Activated naive CD8-positive, alpha-beta T cell treated with anti-CD3 and anti-CD28 coated beads, Interleukin-2, amount 50 U/mL, for 24 hours (primary cell): ENCODE results near the gene NUP62CL.
"Not testable (repeated sequence)": the region's sequence is repeated elsewhere in the genome, so short reads cannot be mapped to it uniquely, and the experiment has no call there.

Source experiments
- ATAC-seq: fragments of 150-1000 bp; cut with Tn5 transposase; one replicate; pipeline ENCODE4 v1.10.0; 2021
- DNase-seq: peaks from one replicate; pipeline ENCODE4 v3.0.0; 2021
- H3K27ac Mint-ChIP-seq: one replicate; pipeline ENCODE4 v1.8.0; 2021; ENCODE audit warnings: mild to moderate bottlenecking, mixed read lengths
- H3K27me3 Mint-ChIP-seq: one replicate; pipeline ENCODE4 v1.8.0; 2021; ENCODE audit warnings: mixed read lengths
- H3K36me3 Mint-ChIP-seq: one replicate; pipeline ENCODE4 v1.8.0; 2021; ENCODE audit warnings: low read depth, mixed read lengths
- H3K4me1 Mint-ChIP-seq: one replicate; pipeline ENCODE4 v1.8.0; 2021; ENCODE audit warnings: mixed read lengths
- H3K4me3 Mint-ChIP-seq: one replicate; pipeline ENCODE4 v1.8.0; 2021; ENCODE audit warnings: mild to moderate bottlenecking, moderate library complexity, mixed read lengths
- H3K9me3 Mint-ChIP-seq: one replicate; pipeline ENCODE4 v1.8.0; 2021; ENCODE audit warnings: mixed read lengths

NUP62CL gene, protein sequence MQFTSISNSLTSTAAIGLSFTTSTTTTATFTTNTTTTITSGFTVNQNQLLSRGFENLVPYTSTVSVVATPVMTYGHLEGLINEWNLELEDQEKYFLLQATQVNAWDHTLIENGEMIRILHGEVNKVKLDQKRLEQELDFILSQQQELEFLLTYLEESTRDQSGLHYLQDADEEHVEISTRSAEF

DNA sequence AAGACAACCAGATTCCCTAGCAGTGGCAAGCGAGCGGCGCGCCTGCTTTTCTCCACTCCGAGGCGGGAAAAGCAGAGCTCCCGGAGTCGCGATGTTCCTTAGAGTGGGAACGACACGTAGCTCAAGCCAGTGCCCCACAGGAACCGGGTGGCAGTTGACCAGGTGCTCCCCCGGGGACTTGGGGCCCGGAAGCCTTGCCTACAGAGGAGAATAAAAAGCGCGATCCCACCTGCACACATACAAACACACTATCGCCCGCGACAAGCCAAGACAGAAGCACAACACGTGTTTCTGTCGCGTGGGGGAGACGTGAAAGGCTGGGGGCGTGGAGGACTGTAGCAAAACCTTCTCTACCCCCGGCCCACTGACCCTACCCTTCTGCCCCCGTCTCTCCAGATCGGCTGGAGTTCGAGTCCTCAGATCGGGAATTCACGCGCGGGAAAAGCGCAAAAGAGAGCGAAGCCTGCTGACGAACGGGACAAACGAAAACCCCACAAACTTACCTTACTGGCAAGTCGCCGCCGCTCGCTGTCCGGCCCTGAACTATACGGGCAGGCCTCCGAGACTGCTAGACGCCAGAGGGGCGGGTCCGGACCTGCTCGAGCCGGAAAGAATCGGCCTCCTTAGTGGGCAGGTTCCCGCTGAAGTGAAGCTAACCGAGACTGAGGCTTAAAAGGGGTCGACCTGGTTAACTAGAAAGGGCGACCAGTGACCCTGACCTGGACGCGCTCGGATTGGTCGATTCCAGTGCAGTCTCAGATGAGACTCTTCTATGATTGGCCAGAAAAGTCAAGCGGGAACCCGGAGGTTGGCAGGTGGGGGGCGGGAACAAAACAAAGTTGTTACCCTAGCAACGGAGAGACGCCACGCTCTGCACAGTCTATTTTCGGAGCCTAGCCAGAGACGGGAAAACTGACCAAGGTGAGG is at the start of gene NUP62CL, which contains the start of gene DNAAF6:
Gene NUP62CL, minus strand, starts transcription at position 664 of the 927 bp plus-strand sequence. CDS start 31,287 bp downstream, outside the sequence.
Gene DNAAF6, plus strand, starts transcription at position 842 of the 927 bp plus-strand sequence. CDS start 6,265 bp downstream, outside the sequence.
- Mint-ChIP-seq H3K4me3 (peak within 1 kb of the TSS; percentile 83), H3K27me3 (no peaks in the 10 kb centered on the region), H3K4me1 (peaks cover 3% of the 10 kb centered on the region), H3K27ac (peak within 1 kb of the TSS; percentile 65), H3K9me3 (no peaks in the 10 kb centered on the region), H3K36me3 (no peaks in the 10 kb centered on the region)
- ATAC-seq (peak; percentile 96), DNase-seq (peak; percentile 61)

DNA sequence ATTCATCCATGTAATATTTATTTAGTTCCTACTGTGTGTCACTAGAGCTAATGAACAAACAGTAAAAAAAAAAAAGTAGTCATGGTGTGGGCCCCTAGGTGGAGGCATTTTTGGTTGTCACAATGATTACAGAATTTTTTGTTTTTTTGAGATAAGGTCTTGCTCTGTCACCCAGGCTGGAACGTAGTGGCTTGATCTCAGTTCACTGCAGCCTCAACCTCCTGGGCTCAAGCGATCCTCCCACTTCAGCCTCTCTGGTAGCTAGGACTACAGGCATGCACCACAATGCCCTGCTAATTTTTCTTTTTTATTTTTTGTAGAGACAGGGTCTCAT is 22.2 kb upstream of the NUP62CL start:
- H3K9me3 Mint-ChIP-seq: no peaks in the 10 kb centered on the region
- H3K36me3 Mint-ChIP-seq: no peaks in the 10 kb centered on the region
- H3K27ac Mint-ChIP-seq: no peak overlapping the region
- H3K4me1 Mint-ChIP-seq: no peaks in the 10 kb centered on the region
- ATAC-seq: no peak
- DNase-seq: no peak
- H3K4me3 Mint-ChIP-seq: no peak overlapping the region
- peaks cover 2% of the 10 kb centered on the region for H3K27me3 Mint-ChIP-seq

GRCh38 chrX:107227780-107228485 is 21.7 kb upstream of the NUP62CL start:
- Mint-ChIP-seq H3K36me3 (no peaks in the 10 kb centered on the region), H3K27ac (no peak overlapping the region), H3K4me1 (no peaks in the 10 kb centered on the region), H3K4me3 (no peak overlapping the region), H3K27me3 (peaks cover 2% of the 10 kb centered on the region), H3K9me3 (no peaks in the 10 kb centered on the region)
- ATAC-seq: no peak
- no peak for DNase-seq

DNA sequence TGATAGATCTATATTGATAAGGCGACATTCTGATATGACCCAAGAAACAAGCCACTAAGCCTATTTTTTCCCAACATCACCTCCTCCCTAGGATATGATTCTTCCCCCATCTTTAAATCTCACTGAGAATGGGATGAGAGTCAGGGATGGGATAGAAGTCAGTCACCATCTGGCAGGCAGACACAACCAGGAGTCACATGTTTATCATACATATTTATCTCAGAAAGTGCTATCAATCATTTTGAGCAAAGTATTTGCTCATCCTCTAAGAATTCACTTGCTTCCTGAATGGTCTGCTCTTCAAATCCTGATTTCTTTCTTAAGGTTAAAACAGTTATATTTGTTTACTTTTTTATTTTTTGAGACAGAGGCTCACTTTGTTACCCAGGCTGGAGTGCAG is 20.5 kb upstream of the NUP62CL start:
- H3K9me3 Mint-ChIP-seq: no peaks in the 10 kb centered on the region
- no peak for ATAC-seq
- H3K27ac Mint-ChIP-seq: no peak overlapping the region
- no peaks in the 10 kb centered on the region for H3K36me3 Mint-ChIP-seq
- peaks cover 2% of the 10 kb centered on the region for H3K27me3 Mint-ChIP-seq
- H3K4me3 Mint-ChIP-seq: no peak overlapping the region
- H3K4me1 Mint-ChIP-seq: no peaks in the 10 kb centered on the region
- DNase-seq: no peak

GRCh38 chrX:107213477-107213876 is 7.2 kb upstream of the NUP62CL start:
- peaks cover 4% of the 10 kb centered on the region for H3K27me3 Mint-ChIP-seq

DNA sequence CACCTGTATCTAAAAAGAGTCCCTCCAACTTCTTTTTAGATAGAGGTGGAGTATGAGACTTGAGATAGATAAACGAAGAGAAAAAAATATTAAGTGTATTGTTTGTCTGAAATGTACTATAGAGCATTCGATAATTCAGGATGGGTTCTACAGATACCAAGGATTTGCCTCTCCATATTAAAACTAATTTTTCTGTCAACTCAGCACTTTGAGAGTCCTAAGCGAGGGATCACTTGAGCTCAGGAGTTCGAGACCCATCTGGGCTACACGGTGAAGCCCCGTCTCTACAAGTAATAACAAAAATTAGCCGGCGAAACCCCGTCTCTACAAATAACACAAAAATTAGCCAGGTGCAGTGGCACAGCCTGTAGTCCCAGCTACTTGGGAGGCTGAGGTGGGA is 1.7 kb upstream of the NUP62CL start:
- Mint-ChIP-seq H3K4me3 (no peak overlapping the region), H3K27ac (no peak overlapping the region), H3K27me3 (peaks cover 4% of the 10 kb centered on the region), H3K9me3 (no peaks in the 10 kb centered on the region), H3K36me3 (no peaks in the 10 kb centered on the region), H3K4me1 (peaks cover 3% of the 10 kb centered on the region)
- no peak for DNase-seq
- no peak for ATAC-seq

More at GRCh38 chrX:107213477-107213876, 7.2 kb upstream of the NUP62CL start:
- Mint-ChIP-seq H3K9me3 (no peaks in the 10 kb centered on the region), H3K4me3 (no peak overlapping the region), H3K36me3 (no peaks in the 10 kb centered on the region), H3K27ac (no peak overlapping the region), H3K4me1 (no peaks in the 10 kb centered on the region)
- ATAC-seq (no peak), DNase-seq (no peak)

- ATAC-seq (no peak), DNase-seq (no peak)
- Mint-ChIP-seq H3K27ac (no peak overlapping the region), H3K27me3 (no peaks in the 10 kb centered on the region), H3K9me3 (no peaks in the 10 kb centered on the region), H3K4me1 (peaks cover 3% of the 10 kb centered on the region), H3K4me3 (no peak overlapping the region), H3K36me3 (no peaks in the 10 kb centered on the region)
These were observed 856 bp upstream of the NUP62CL start for GRCh38 chrX:107207089-107207488.

DNA sequence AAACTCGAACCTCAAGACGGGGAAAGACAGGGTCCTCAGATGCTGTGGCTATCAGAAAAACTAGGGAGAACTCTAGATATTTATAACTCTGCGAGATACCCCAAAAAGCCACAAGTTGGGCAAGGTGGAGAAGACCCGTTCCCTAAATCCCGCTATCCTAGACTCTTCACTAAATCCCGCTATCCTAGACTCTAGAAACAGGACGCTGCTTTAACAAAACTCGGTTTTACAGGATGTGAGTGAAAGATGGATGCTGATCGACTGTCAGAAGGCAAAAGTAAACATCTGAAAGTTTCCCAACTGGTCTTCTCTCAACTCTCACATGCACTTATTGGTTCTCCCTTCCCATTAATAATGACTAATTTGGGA is 448 bp upstream of the NUP62CL start:
- no peaks in the 10 kb centered on the region for H3K9me3 Mint-ChIP-seq
- no peaks in the 10 kb centered on the region for H3K27me3 Mint-ChIP-seq
- peaks cover 3% of the 10 kb centered on the region for H3K4me1 Mint-ChIP-seq
- no peak for DNase-seq
- peak overlapping the region; percentile 83 for H3K4me3 Mint-ChIP-seq
- peak overlapping the region; percentile 65 for H3K27ac Mint-ChIP-seq
- no peak for ATAC-seq
- no peaks in the 10 kb centered on the region for H3K36me3 Mint-ChIP-seq

DNA sequence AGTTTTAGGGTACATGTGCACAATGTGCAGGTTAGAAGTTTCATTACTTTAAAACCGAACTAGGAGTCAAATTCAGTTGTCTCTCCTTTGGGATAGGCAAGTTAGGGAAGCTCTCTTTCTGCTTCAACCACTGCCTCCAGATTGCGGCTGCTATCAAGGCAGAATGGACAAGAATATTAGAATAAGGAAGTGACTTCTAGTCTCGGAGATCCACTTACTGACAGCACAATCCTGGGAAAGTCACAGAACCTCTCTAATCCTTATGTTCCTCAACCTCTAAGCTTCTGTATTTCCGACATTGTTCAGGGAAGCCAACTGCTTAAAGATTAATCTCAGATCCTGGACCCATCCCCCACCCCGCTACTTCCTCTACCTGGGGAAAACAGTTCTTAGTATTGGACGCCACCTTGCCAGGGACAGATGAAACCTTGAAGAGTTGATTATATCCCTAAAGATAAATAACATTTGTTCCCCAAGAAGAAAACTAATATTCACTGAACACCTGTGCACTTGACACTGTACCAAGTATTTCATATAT is 2.1 kb downstream of the NUP62CL start:
- Mint-ChIP-seq H3K27ac (no peak overlapping the region), H3K4me3 (no peak overlapping the region), H3K9me3 (no peaks in the 10 kb centered on the region), H3K27me3 (no peaks in the 10 kb centered on the region), H3K36me3 (no peaks in the 10 kb centered on the region), H3K4me1 (peaks cover 3% of the 10 kb centered on the region)
- DNase-seq (no peak), ATAC-seq (no peak)

- no peak for ATAC-seq
- H3K4me3 Mint-ChIP-seq: no peak overlapping the region
These were observed 6.7 kb downstream of the NUP62CL start for GRCh38 chrX:107199491-107199890.

GRCh38 chrX:107198074-107198473 is 8.2 kb downstream of the NUP62CL start:
- H3K27me3 Mint-ChIP-seq, ATAC-seq, H3K27ac Mint-ChIP-seq, H3K36me3 Mint-ChIP-seq, H3K9me3 Mint-ChIP-seq, H3K4me3 Mint-ChIP-seq, H3K4me1 Mint-ChIP-seq, DNase-seq: not testable (repeated sequence)

More at GRCh38 chrX:107199491-107199890, 6.7 kb downstream of the NUP62CL start:
- Mint-ChIP-seq H3K4me1 (no peaks in the 10 kb centered on the region), H3K27me3 (no peaks in the 10 kb centered on the region), H3K36me3 (no peaks in the 10 kb centered on the region), H3K27ac (no peak overlapping the region), H3K9me3 (no peaks in the 10 kb centered on the region)
- DNase-seq: no peak

GRCh38 chrX:107197319-107197718 is 8.9 kb downstream of the NUP62CL start:
- Mint-ChIP-seq H3K27me3 (no peaks in the 10 kb centered on the region), H3K27ac (no peak overlapping the region), H3K4me1 (no peaks in the 10 kb centered on the region), H3K4me3 (no peak overlapping the region), H3K9me3 (no peaks in the 10 kb centered on the region), H3K36me3 (no peaks in the 10 kb centered on the region)
- DNase-seq (no peak), ATAC-seq (no peak)

- no peaks in the 10 kb centered on the region for H3K9me3 Mint-ChIP-seq
- DNase-seq: no peak
- no peak for ATAC-seq
- no peaks in the 10 kb centered on the region for H3K27me3 Mint-ChIP-seq
- peaks cover 2% of the 10 kb centered on the region for H3K4me1 Mint-ChIP-seq
- H3K36me3 Mint-ChIP-seq: peaks cover 2% of the 10 kb centered on the region
- H3K4me3 Mint-ChIP-seq: no peak overlapping the region
- no peak overlapping the region for H3K27ac Mint-ChIP-seq
These were observed 34.7 kb downstream of the NUP62CL start for GRCh38 chrX:107171369-107172102.

- H3K4me1 Mint-ChIP-seq: peaks cover 2% of the 10 kb centered on the region
- H3K27ac Mint-ChIP-seq: no peak overlapping the region
- no peaks in the 10 kb centered on the region for H3K9me3 Mint-ChIP-seq
- H3K36me3 Mint-ChIP-seq: peaks cover 2% of the 10 kb centered on the region
- ATAC-seq: no peak
- H3K4me3 Mint-ChIP-seq: no peak overlapping the region
- H3K27me3 Mint-ChIP-seq: no peaks in the 10 kb centered on the region
- no peak for DNase-seq
These were observed 37.5 kb downstream of the NUP62CL start for GRCh38 chrX:107168712-107169111.
